Mucosa of rectum (tissue), 2 donors: Measurements from ENCODE around the gene APC.
"Not testable (repeated sequence)": the region's sequence is repeated elsewhere in the genome, so short reads cannot be mapped to it uniquely, and the experiment has no call there.

Experiments used
- H3K27ac ChIP-seq, 2 donors: one replicate each; pipeline ENCODE4 v1.7.0; 2013; ENCODE audit warnings: inconsistent platforms in 2 of 2, low read depth in 2 of 2, low read length in 2 of 2
- H3K27me3 ChIP-seq, 2 donors: one replicate each; pipeline ENCODE4 v1.7.0; 2013; ENCODE audit warnings: low read length in 2 of 2; ENCODE audit not compliant: control insufficient read depth in 2 of 2, insufficient read depth in 2 of 2
- H3K36me3 ChIP-seq, 2 donors: one replicate each; pipeline ENCODE4 v1.7.0; 2013; ENCODE audit warnings: low read length in 2 of 2; ENCODE audit not compliant: control insufficient read depth in 2 of 2, insufficient read depth in 2 of 2
- H3K4me1 ChIP-seq, 2 donors: one replicate each; pipeline ENCODE4 v1.7.0; 2013; ENCODE audit warnings: low read length in 2 of 2, mild to moderate bottlenecking in 1 of 2; ENCODE audit not compliant: control insufficient read depth in 2 of 2, insufficient read depth in 2 of 2
- H3K4me3 ChIP-seq, 2 donors: one replicate each; pipeline ENCODE4 v1.7.0; 2013; ENCODE audit warnings: low read length in 2 of 2
- H3K9ac ChIP-seq, 2 donors: one replicate each; pipeline ENCODE4 v1.7.0; 2013; ENCODE audit warnings: low read length in 2 of 2, low read depth in 1 of 2, mild to moderate bottlenecking in 1 of 2
- H3K9me3 ChIP-seq, 2 donors: one replicate each; pipeline ENCODE4 v1.7.0; 2013; ENCODE audit warnings: low read length in 2 of 2; ENCODE audit not compliant: control insufficient read depth in 2 of 2
- donor health status: healthy.
- donor health status: Normal muscosa, but diverticular disease.

The APC gene

DNA sequence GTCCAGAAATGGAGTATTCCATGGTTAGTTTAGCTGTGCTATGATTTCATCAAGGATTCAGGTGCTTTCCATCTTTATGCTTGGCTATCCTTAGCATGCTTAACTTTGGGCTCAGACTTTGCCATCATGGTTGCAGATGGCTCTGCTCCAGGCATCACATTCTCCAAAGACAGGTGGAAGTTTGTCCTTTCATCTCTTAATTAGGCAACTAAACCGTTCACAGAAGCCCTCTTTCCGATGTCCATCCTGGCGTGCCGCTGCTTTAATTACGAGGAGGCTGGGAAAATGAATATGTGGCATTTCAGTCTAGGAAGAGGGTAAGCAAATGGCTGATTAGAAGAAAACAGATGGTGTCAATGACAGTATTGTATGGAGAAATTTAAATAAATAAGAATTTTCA, 24.5 kb upstream of the APC start:
- Histone ChIP-seq H3K4me3 (no peak overlapping the region), H3K4me1 (peaks cover 10 to 13% of the 10 kb centered on the region in 2 donors), H3K27me3 (no peaks in the 10 kb centered on the region), H3K9ac (no peak overlapping the region), H3K27ac (no peak overlapping the region), H3K9me3 (no peaks in the 10 kb centered on the region), H3K36me3 (no peaks in the 10 kb centered on the region)

DNA sequence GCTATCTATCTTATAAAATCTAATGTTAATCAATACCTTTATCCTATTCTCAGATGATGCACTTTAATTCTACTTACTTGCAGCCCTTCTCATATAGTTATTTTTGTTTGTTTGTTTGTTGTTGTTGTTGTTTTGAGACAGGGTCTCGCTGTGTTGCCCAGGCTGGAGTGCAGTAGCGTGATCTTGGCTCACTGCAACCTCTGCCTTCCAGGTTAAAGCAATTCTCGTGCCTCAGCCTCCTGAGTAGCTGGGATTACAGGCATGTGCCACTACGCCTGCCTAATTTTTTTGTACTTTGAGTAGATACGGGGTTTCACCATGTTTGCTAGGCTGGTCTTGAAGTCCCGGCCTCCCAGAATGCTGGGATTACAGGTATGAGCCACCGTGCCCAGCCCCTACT, 20.8 kb upstream of the APC start:
- H3K4me1 ChIP-seq, H3K27me3 ChIP-seq, H3K36me3 ChIP-seq, H3K27ac ChIP-seq, H3K9me3 ChIP-seq, H3K9ac ChIP-seq, H3K4me3 ChIP-seq: not testable (repeated sequence)

DNA sequence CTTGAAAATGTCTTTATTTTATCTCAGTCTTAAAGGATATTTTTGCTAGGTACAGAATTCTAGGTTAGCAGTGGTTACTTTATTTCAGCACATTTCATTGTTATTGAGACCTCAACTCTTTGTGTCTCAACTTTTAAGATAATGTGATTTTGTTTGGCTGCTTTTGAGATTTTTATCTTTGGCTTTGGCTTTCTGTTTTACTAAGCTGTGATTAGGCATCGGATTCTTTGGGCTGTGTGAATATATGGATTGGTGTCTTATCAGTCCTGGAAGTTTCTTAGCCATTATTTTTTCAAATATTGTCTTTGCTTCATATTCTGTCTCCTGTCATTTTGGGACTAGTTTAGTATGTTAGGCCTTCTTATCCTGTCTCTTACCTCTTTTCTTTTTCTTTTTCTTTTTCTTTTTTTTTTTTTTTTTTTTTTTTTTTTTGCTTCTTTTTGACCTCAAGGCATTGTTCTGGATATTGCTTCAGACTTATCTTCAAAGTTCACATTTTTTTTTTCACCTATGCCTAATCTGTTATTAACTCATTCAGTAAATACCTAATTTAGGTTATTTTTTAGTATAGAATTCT, 20.1 kb upstream of the APC start:
- H3K4me3 ChIP-seq, result no peak overlapping the region
- H3K9me3 ChIP-seq, result no peaks in the 10 kb centered on the region
- no peaks in the 10 kb centered on the region for H3K36me3 ChIP-seq
- no peak overlapping the region for H3K27ac ChIP-seq
- no peak overlapping the region for H3K9ac ChIP-seq
- H3K4me1 ChIP-seq, result no peaks in the 10 kb centered on the region
- no peaks in the 10 kb centered on the region for H3K27me3 ChIP-seq

DNA sequence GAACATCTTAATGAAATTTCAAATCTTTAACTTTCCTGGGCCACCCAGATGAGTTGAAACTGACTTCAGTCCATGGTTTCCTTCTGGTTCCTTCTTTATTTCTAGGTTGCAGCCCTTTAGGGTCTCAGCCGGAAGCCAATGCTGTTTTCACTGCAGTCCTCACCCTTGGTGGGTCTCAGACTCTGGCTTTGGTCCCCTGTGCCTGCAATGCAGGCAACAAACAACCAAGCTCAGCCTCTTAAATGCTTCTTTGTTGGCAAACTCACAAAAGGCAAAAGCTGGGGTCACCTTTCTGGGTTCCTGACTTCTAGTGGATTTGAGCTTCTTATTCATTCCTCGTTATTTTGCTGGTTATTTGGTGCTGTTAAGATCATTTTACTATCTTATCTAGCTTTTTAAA, 19.3 kb upstream of the APC start:
- Histone ChIP-seq H3K36me3 (no peaks in the 10 kb centered on the region), H3K9ac (no peak overlapping the region), H3K27ac (no peak overlapping the region), H3K9me3 (no peaks in the 10 kb centered on the region), H3K27me3 (no peaks in the 10 kb centered on the region), H3K4me1 (no peaks in the 10 kb centered on the region), H3K4me3 (no peak overlapping the region)

DNA sequence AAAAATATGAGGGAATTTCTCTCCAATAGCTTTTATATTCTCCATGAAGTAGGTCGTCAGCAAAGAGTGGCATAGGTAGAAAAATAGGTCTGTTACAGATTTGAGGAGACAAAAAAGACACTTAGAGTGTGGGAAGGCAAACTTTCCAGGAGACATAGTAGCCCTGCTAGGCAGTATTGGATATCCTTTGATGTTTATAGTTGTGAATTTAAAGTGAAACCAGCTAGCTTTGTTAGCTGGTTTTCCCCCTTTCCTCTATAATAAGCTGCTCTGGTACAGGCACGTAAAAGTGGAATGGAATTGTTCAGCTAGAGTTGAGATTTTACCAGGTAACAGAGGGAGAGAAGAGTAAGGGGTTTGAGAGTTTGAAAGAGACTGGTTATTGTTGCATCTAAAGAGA, 17.1 kb upstream of the APC start:
- no peaks in the 10 kb centered on the region for H3K27me3 ChIP-seq
- no peak overlapping the region for H3K27ac ChIP-seq
- H3K9me3 ChIP-seq, result no peaks in the 10 kb centered on the region
- no peaks in the 10 kb centered on the region for H3K36me3 ChIP-seq
- H3K9ac ChIP-seq, result no peak overlapping the region
- no peak overlapping the region for H3K4me3 ChIP-seq
- H3K4me1 ChIP-seq, result no peaks in the 10 kb centered on the region

DNA sequence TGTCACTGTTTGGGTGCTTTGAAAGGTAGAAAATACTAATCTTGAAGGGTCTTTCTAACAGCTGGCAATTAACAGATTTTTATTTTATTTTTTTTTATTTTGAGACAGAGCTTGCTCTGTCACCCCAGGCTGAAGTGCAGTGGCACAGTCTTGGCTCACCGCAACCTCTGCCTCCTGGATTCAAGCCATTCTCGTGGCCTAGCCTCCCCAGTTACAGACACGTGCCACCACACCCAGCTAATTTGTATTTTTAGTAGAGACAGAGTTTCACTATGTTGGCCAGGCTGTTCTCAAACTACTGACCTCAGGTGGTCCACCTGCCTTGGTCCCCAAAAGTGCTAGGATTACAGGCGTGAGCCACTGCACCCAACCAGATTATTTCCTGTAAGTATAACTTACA, 12.8 kb upstream of the APC start:
- Histone ChIP-seq H3K36me3 (no peaks in the 10 kb centered on the region), H3K4me3 (no peak overlapping the region), H3K4me1 (no peaks in the 10 kb centered on the region), H3K27ac (no peak overlapping the region), H3K27me3 (no peaks in the 10 kb centered on the region), H3K9ac (no peak overlapping the region), H3K9me3 (no peaks in the 10 kb centered on the region)

DNA sequence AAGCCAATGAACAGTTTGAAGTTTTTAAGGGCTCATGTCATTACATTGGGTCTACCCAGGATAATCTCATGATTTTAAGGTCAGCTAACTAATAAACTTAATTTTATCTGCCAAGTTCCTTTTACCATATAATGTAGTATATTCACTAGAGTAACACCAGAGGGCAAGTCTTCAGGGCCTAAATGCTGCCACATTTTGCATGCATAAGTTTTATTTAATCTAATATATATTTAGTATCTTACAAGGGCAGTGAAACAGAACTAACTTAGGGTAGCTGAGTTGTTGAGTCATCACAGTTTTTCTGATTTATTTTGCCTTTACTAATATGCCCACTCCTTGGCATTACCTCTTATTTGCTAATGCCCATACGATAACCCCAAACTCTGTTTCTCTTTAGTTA, 8.1 kb upstream of the APC start:
- no peak overlapping the region for H3K9ac ChIP-seq
- H3K27ac ChIP-seq, result no peak overlapping the region
- H3K4me1 ChIP-seq, result no peaks in the 10 kb centered on the region
- H3K36me3 ChIP-seq, result no peaks in the 10 kb centered on the region
- H3K9me3 ChIP-seq, result no peaks in the 10 kb centered on the region
- no peak overlapping the region for H3K4me3 ChIP-seq
- no peaks in the 10 kb centered on the region for H3K27me3 ChIP-seq

DNA sequence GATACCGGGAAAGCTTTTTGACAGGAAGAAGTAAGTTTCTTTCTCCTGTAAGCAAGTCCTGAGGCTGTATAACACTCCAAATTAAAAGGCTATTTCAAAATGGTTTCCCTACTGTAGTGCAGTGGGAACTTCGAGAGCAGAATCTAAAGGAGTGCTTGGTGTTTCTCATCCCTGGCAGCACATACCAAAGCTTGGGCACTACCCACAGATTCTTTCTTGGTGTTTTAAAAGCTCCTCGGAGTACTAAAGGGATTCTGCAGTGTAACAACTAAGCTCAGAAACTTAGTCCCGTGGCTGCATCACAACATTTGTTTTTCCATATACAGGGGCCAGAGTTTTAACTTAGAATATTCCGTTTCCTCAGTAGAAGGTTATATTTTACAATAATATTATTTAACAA, 5.6 kb upstream of the APC start:
- no peak overlapping the region for H3K4me3 ChIP-seq
- H3K9ac ChIP-seq, result no peak overlapping the region
- H3K9me3 ChIP-seq, result no peaks in the 10 kb centered on the region
- H3K27ac ChIP-seq, result no peak overlapping the region
- H3K36me3 ChIP-seq, result no peaks in the 10 kb centered on the region
- H3K4me1 ChIP-seq, result no peaks in the 10 kb centered on the region
- H3K27me3 ChIP-seq, result no peaks in the 10 kb centered on the region

DNA sequence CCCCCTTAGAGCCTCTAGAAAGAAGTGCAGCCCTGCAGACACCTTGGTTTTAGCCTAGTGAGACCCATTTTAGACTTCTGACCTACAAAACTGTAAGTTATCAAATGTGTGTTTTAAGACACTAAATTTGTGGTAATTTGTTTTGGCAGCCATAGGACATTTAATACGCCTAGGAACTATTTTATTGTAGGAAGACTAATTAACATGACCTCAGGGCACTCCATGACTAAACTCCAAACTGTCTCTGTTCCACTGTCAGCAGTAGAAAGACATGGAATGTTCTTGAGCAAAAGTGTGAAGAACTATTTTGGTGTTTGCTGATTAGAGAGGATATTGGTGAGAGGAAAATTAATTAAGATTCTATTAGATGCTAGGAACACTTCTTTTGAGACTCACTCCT, 4.1 kb upstream of the APC start:
- no peaks in the 10 kb centered on the region for H3K9me3 ChIP-seq
- H3K9ac ChIP-seq, result no peak overlapping the region
- no peak overlapping the region for H3K4me3 ChIP-seq
- H3K27me3 ChIP-seq, result no peaks in the 10 kb centered on the region
- H3K27ac ChIP-seq, result no peak overlapping the region
- H3K36me3 ChIP-seq, result no peaks in the 10 kb centered on the region
- peaks cover 5 to 6% of the 10 kb centered on the region in 2 donors for H3K4me1 ChIP-seq

DNA sequence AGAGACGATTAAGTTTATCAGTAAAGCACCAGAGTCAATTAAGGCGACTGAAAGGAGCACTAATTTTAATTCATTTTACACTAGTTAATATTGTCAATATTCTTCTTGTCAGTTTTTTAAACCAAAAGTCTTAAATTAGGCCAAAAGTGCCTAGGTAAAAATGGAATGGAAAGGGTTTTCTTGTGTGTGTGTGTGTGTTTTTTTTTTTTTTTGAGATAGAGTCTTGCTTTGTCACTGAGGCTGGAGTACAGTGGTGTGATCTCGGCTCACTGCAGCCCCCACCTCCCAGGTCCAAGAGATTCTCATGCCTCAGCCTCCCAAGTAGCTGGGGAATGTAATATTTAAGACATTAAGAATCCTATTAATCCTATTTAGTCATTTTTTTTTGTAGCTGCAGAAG, 3.1 kb upstream of the APC start:
- H3K9me3 ChIP-seq, result no peaks in the 10 kb centered on the region
- H3K36me3 ChIP-seq, result no peaks in the 10 kb centered on the region
- H3K27ac ChIP-seq, result no peak overlapping the region
- no peak overlapping the region for H3K4me3 ChIP-seq
- H3K9ac ChIP-seq, result no peak overlapping the region
- peaks cover 5 to 6% of the 10 kb centered on the region in 2 donors for H3K4me1 ChIP-seq
- H3K27me3 ChIP-seq, result no peaks in the 10 kb centered on the region

DNA sequence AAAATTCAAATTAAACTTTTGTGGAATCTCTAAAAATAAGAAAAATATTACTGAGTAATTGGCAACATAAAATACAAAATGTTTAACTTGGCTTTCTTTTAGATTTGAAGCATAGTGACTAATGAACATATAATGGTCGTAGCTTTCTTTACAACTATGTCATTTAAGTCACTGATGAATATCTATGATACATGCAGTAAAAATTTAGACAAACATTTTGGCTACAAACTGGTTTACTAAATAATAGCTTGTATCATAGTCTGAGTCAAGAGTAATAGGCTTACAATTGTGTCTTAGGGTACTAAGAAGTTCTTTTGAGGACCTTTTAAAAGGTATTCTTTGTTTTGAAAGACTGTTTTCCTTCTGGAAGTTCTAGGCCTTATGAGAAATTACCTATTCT, 2.0 kb upstream of the APC start:
- H3K36me3 ChIP-seq, result no peaks in the 10 kb centered on the region
- H3K27me3 ChIP-seq, result no peaks in the 10 kb centered on the region
- H3K4me1 ChIP-seq, result peaks cover 5 to 6% of the 10 kb centered on the region in 2 donors
- no peak overlapping the region for H3K9ac ChIP-seq
- no peak overlapping the region for H3K27ac ChIP-seq
- no peaks in the 10 kb centered on the region for H3K9me3 ChIP-seq
- H3K4me3 ChIP-seq, result no peak overlapping the region
